PC-3 (cell line): ENCODE measurements around the gene TRIP11.

Experiments
- CTCF ChIP-seq: fragments of 300-600 bp; sonication (generic); conservative IDR thresholded peaks from 2 replicates; pipeline ENCODE4 v1.5.1; 2017; ENCODE audit warnings: antibody characterized with exemption, low read depth, mild to moderate bottlenecking, low read length
- EZH2 ChIP-seq: fragments of 300-600 bp; sonication (generic); IDR thresholded peaks from one replicate; pipeline ENCODE4 v1.6.1; 2017; ENCODE audit warnings: antibody characterized with exemption, mild to moderate bottlenecking, low read length; ENCODE audit not compliant: unreplicated experiment

- TF ChIP-seq EZH2 (no peak), CTCF (no peak)
Observed at GRCh38 chr14:91997492-91997891, 42.4 kb downstream of the TRIP11 start.
